Liver (tissue), 9 donors: ENCODE data around the gene HORMAD2. TPM values are rescaled to one million over a fixed set of nuclear protein-coding genes. Genes with fewer than 3 reads are reported as not detected.

Experiments used
- DNase-seq: peaks from one replicate; pipeline ENCODE4 v3.0.0-alpha.2; 2017; ENCODE audit warnings: low spot score
- H3K27ac ChIP-seq, 2 donors: one replicate each; pipeline ENCODE4 v1.7.0; 2013; ENCODE audit warnings: inconsistent platforms in 2 of 2, low read length in 2 of 2, control low read depth in 1 of 2, low read depth in 1 of 2, mild to moderate bottlenecking in 1 of 2
- H3K27me3 ChIP-seq, 4 donors: one replicate each; pipeline versions ENCODE4 v1.6.1 to v1.7.0; 2013; ENCODE audit warnings: low read length in 3 of 4, inconsistent platforms in 1 of 4, mild to moderate bottlenecking in 1 of 4, moderate library complexity in 1 of 4; ENCODE audit not compliant: control insufficient read depth in 4 of 4, insufficient read depth in 4 of 4
- H3K36me3 ChIP-seq, 4 donors: one replicate each; pipeline versions ENCODE4 v1.6.1 to v1.7.0; 2013; ENCODE audit warnings: low read length in 3 of 4, mild to moderate bottlenecking in 3 of 4, low read depth in 1 of 4, moderate library complexity in 1 of 4; ENCODE audit not compliant: control insufficient read depth in 4 of 4, insufficient read depth in 3 of 4
- H3K4me1 ChIP-seq, 4 donors: one replicate each; pipeline versions ENCODE4 v1.6.1 to v1.7.0; 2013; ENCODE audit warnings: low read length in 3 of 4, mild to moderate bottlenecking in 3 of 4, moderate library complexity in 1 of 4; ENCODE audit not compliant: control insufficient read depth in 4 of 4, insufficient read depth in 4 of 4
- H3K4me3 ChIP-seq, 3 donors: one replicate each; pipeline versions ENCODE4 v1.6.1 to v1.7.0; 2013; ENCODE audit warnings: low read length in 3 of 3, control low read depth in 1 of 3, low read depth in 1 of 3, mild to moderate bottlenecking in 1 of 3
- H3K9ac ChIP-seq, 2 donors: one replicate each; pipeline ENCODE4 v1.7.0; 2013; ENCODE audit warnings: low read length in 2 of 2, mild to moderate bottlenecking in 2 of 2, moderate library complexity in 2 of 2, control low read depth in 1 of 2, low read depth in 1 of 2
- H3K9me3 ChIP-seq, 4 donors: one replicate each; pipeline versions ENCODE4 v1.6.1 to v1.7.0; 2013; ENCODE audit warnings: low read length in 3 of 4; ENCODE audit not compliant: control insufficient read depth in 4 of 4
- ATF3 ChIP-seq: IDR thresholded peaks from 2 replicates; pipeline ENCODE4 v1.6.1; 2016; ENCODE audit warnings: antibody characterized with exemption
- EGR1 ChIP-seq, 2 donors: IDR thresholded peaks; 2 replicates each; pipeline ENCODE4 v1.6.1; 2016 to 2018; ENCODE audit warnings: antibody characterized with exemption in 2 of 2, low read depth in 2 of 2
- FOXA1 ChIP-seq: IDR thresholded peaks from 2 replicates; pipeline ENCODE4 v1.6.1; 2016; ENCODE audit warnings: antibody characterized with exemption
- FOXA2 ChIP-seq: IDR thresholded peaks from 2 replicates; pipeline ENCODE4 v1.6.1; 2016; ENCODE audit warnings: antibody characterized with exemption
- GABPA ChIP-seq, 2 donors: IDR thresholded peaks in 1 of 2; conservative IDR thresholded peaks in 1 of 2; 2 replicates each; pipeline ENCODE4 v1.6.1; 2016; ENCODE audit warnings: antibody characterized with exemption in 2 of 2, mild to moderate bottlenecking in 1 of 2, moderate library complexity in 1 of 2
- HNF4A ChIP-seq, 2 donors: conservative IDR thresholded peaks; 2 replicates each; pipeline ENCODE4 v1.6.1; 2016; ENCODE audit warnings: antibody characterized with exemption in 2 of 2, mild to moderate bottlenecking in 2 of 2
- HNF4G ChIP-seq: IDR thresholded peaks from 2 replicates; pipeline ENCODE4 v1.6.1; 2016; ENCODE audit warnings: antibody characterized with exemption
- JUND ChIP-seq, 2 donors: IDR thresholded peaks; 2 replicates each; pipeline ENCODE4 v1.6.1; 2016; ENCODE audit warnings: antibody characterized with exemption in 2 of 2
- MAX ChIP-seq: IDR thresholded peaks from 2 replicates; pipeline ENCODE4 v1.6.1; 2016; ENCODE audit warnings: antibody characterized with exemption
- NR2F2 ChIP-seq: IDR thresholded peaks from 2 replicates; pipeline ENCODE4 v1.6.1; 2016; ENCODE audit warnings: antibody characterized with exemption
- RAD21 ChIP-seq, 2 donors: IDR thresholded peaks; 2 replicates each; pipeline ENCODE4 v1.6.1; 2016; ENCODE audit warnings: antibody characterized with exemption in 2 of 2, mild to moderate bottlenecking in 2 of 2
- REST ChIP-seq: IDR thresholded peaks from 2 replicates; pipeline ENCODE4 v1.6.1; 2016; ENCODE audit warnings: antibody characterized with exemption, mild to moderate bottlenecking
- RXRA ChIP-seq, 2 donors: IDR thresholded peaks; 2 replicates each; pipeline ENCODE4 v1.6.1; 2017 to 2018; ENCODE audit warnings: antibody characterized with exemption in 2 of 2, mild to moderate bottlenecking in 1 of 2
- SP1 ChIP-seq: IDR thresholded peaks from 2 replicates; pipeline ENCODE4 v1.6.1; 2018; ENCODE audit warnings: antibody characterized with exemption, mild to moderate bottlenecking
- TAF1 ChIP-seq: conservative IDR thresholded peaks from 2 replicates; pipeline ENCODE4 v1.6.1; 2016; ENCODE audit warnings: antibody characterized with exemption, mild to moderate bottlenecking
- YY1 ChIP-seq: IDR thresholded peaks from 2 replicates; pipeline ENCODE4 v1.6.1; 2016; ENCODE audit warnings: antibody characterized with exemption, mild to moderate bottlenecking
- ZBTB33 ChIP-seq: IDR thresholded peaks from 2 replicates; pipeline ENCODE4 v1.6.1; 2016; ENCODE audit warnings: antibody characterized with exemption
- WGBS: extraction: QIAGEN DNeasy Blood & Tissue Kit; methylation state at CpG from one replicate; pipeline ENCODE4 v1.1.7; 2013; 5-methylcytosine and 5-hydroxymethylcytosine counted together
- polyA plus RNA-seq, 2 donors: library from polyadenylated mRNA; stranded (reverse) in 1 of 2; unstranded in 1 of 2; fragments of 200-250 nt in 1 of 2; fragments of >200 nt in 1 of 2; fragmentation: Nextera tagmentation in 1 of 2; extraction: Ambion mirVana in 1 of 2; gene quantifications; one replicate each; pipeline versions ENCODE4 v1.2.1 to v1.2.3, GENCODE V29; 2013 to 2015
- total RNA-seq, 2 donors: library from RNA; depleted of rRNA; stranded (reverse); fragments of >200 nt; gene quantifications; one replicate each; pipeline ENCODE4 v1.2.3, GENCODE V29; 2014
- TF ChIP-seq, protein P1 (sequence below): fragments of 150-350 bp; IDR thresholded peaks from 2 replicates; pipeline ENCODE4 v1.5.1; 2017; ENCODE audit warnings: improper control_type of control experiment, low read depth, low read length; ENCODE audit not compliant: missing input control
- donor health status: healthy.
- donor health status: healthy.
- donor health status: healthy.
- donor health status: healthy.
- donor health status: healthy.

The HORMAD2 gene
- total and polyA plus RNA-seq, 4 donors, result 0.44 to 2.8 (median 0.47) TPM; not detected in 1

DNA sequence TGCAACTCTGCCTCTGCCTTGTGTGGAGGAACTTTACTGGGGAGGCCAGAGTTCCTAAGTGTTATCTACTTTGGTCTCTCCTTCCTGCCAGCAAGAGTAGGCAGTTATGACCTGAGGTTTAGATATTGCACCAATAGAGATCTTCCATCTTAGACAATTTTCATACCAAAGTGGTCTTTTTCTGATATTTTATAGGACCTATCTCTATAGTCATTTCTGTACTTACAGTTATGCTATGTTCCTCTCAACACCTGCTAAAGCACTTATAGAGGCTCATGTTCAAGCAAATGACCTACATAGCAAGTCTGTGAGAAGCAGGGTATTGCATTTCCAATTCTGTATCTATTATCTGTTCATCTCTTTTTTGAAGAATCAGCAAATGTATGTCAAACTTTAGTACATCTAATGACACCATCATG lies 80.8 kb downstream of the HORMAD2 start:
- H3K4me3 ChIP-seq, result no peak overlapping the region
- DNase-seq, result no peak
- TF ChIP-seq TAF1, result no peak
- no peak for TF ChIP-seq SP1
- TF ChIP-seq RXRA (IDR thresholded peaks at IDR 0.05), result no peak
- TF ChIP-seq, protein P1, sequence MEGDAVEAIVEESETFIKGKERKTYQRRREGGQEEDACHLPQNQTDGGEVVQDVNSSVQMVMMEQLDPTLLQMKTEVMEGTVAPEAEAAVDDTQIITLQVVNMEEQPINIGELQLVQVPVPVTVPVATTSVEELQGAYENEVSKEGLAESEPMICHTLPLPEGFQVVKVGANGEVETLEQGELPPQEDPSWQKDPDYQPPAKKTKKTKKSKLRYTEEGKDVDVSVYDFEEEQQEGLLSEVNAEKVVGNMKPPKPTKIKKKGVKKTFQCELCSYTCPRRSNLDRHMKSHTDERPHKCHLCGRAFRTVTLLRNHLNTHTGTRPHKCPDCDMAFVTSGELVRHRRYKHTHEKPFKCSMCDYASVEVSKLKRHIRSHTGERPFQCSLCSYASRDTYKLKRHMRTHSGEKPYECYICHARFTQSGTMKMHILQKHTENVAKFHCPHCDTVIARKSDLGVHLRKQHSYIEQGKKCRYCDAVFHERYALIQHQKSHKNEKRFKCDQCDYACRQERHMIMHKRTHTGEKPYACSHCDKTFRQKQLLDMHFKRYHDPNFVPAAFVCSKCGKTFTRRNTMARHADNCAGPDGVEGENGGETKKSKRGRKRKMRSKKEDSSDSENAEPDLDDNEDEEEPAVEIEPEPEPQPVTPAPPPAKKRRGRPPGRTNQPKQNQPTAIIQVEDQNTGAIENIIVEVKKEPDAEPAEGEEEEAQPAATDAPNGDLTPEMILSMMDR, result no peak
- TF ChIP-seq JUND (IDR thresholded peaks at IDR 0.05), result no peak
- no peak for TF ChIP-seq YY1
- no peak for TF ChIP-seq ZBTB33
- no peak for TF ChIP-seq EGR1 (IDR thresholded peaks at IDR 0.05; ENCODE audit: low read depth in 2 of 2)
- H3K27ac ChIP-seq, result no peak overlapping the region
- no peaks in the 10 kb centered on the region for H3K36me3 ChIP-seq
- no peaks in the 10 kb centered on the region for H3K9me3 ChIP-seq
- peaks cover 2 to 13% (median 10%) of the 10 kb centered on the region in 4 donors for H3K4me1 ChIP-seq
- no peak overlapping the region for H3K9ac ChIP-seq
- H3K27me3 ChIP-seq, result no peaks in the 10 kb centered on the region

- no peak for DNase-seq
- no peak for TF ChIP-seq JUND (IDR thresholded peaks at IDR 0.05)
- no peak for TF ChIP-seq HNF4G
- TF ChIP-seq REST, result no peak
- TF ChIP-seq FOXA1, result no peak
- no peak for TF ChIP-seq NR2F2
- no peak for TF ChIP-seq GABPA (IDR thresholded peaks at IDR 0.05 in 1 of 2, conservative IDR thresholded peaks at IDR 0.05 in 1 of 2)
- TF ChIP-seq FOXA2, result no peak
- no peak for TF ChIP-seq HNF4A (conservative IDR thresholded peaks at IDR 0.05)
- TF ChIP-seq TAF1, result no peak
- TF ChIP-seq, protein P1, result no peak
- TF ChIP-seq MAX, result no peak
- no peak for TF ChIP-seq ZBTB33
- no peak for TF ChIP-seq SP1
- TF ChIP-seq ATF3, result no peak
- no peak for TF ChIP-seq RAD21 (IDR thresholded peaks at IDR 0.05)
- TF ChIP-seq YY1, result no peak
- no peak for TF ChIP-seq EGR1 (IDR thresholded peaks at IDR 0.05; ENCODE audit: low read depth in 2 of 2)
- no peak for TF ChIP-seq RXRA (IDR thresholded peaks at IDR 0.05)
- H3K9ac ChIP-seq, result no peak overlapping the region
- WGBS, result 87% methylated on average over 2 of the region's 2 CpGs
- H3K4me1 ChIP-seq, result no peaks in the 10 kb centered on the region
- H3K36me3 ChIP-seq, result no peaks in the 10 kb centered on the region
- no peaks in the 10 kb centered on the region for H3K27me3 ChIP-seq
- H3K27ac ChIP-seq, result no peak overlapping the region
- H3K4me3 ChIP-seq, result no peak overlapping the region
- H3K9me3 ChIP-seq, result no peaks in the 10 kb centered on the region
Measured at GRCh38 chr22:30167296-30167695, 87.0 kb downstream of the HORMAD2 start.
